Esophagus squamous epithelium (tissue), 5 donors: ENCODE measurements around the gene SMOC2. TPM values are rescaled to one million over a fixed set of nuclear protein-coding genes. Genes with fewer than 3 reads are reported as not detected.
A peak's percentile ranks its signal among the peaks of the same experiment; 100 is the strongest.

Experiments used
- DNase-seq: peaks from one replicate; lab custom pipeline; 2025; lab: John Stamatoyannopoulos, UW
- H3K27ac ChIP-seq, 4 donors: fragments of 200-600 bp; sonication (generic); one replicate each; pipeline ENCODE4 v1.5.1; 2016 to 2019; ENCODE audit warnings: mild to moderate bottlenecking in 1 of 4
- H3K27me3 ChIP-seq, 4 donors: fragments of 200-600 bp; sonication (generic); 1 replicate in 3 of 4; 2 replicates in 1 of 4; pipeline versions ENCODE4 v1.5.1 to v1.6.0; 2017 to 2021; ENCODE audit warnings: antibody characterized with exemption in 1 of 4
- H3K36me3 ChIP-seq, 3 donors: fragments of 200-600 bp; sonication (generic); one replicate each; pipeline ENCODE4 v1.5.1; 2016 to 2019
- H3K4me1 ChIP-seq, 3 donors: fragments of 200-600 bp; sonication (generic); one replicate each; pipeline ENCODE4 v1.5.1; 2017 to 2019
- H3K4me3 ChIP-seq, 4 donors: fragments of 200-600 bp; sonication (generic); 1 replicate in 3 of 4; 2 replicates in 1 of 4; pipeline ENCODE4 v1.5.1; 2016 to 2019; ENCODE audit warnings: mild to moderate bottlenecking in 2 of 4, moderate library complexity in 1 of 4
- H3K9me3 ChIP-seq, 3 donors: fragments of 200-600 bp; sonication (generic); one replicate each; pipeline ENCODE4 v1.5.1; 2016 to 2019
- CTCF ChIP-seq, 6 experiments: fragments of 450-650 bp in 4 of 6; fragments of 200-600 bp in 2 of 6; sonication (generic) in 2 of 6; IDR thresholded peaks; one replicate each; pipeline ENCODE4 v1.5.1; 2016 to 2019; ENCODE audit warnings: antibody characterized with exemption in 6 of 6, mild to moderate bottlenecking in 4 of 6, moderate library complexity in 4 of 6
- POLR2A ChIP-seq, 4 donors: fragments of 450-650 bp; IDR thresholded peaks; one replicate each; pipeline ENCODE4 v1.6.1; 2017; ENCODE audit warnings: antibody characterized with exemption in 4 of 4, mild to moderate bottlenecking in 4 of 4, moderate library complexity in 3 of 4
- WGBS, 2 donors: methylation state at CpG; one replicate each; pipeline ENCODE4 v1.1.5; 2018; 5-methylcytosine and 5-hydroxymethylcytosine counted together
- intact Hi-C: fragments of 100-400 bp; cut with DNase I; formaldehyde crosslinking; loops from one replicate; pipeline ENCODE4 v1.15.0; 2022
- total RNA-seq, 4 donors: library from RNA; depleted of rRNA; stranded (reverse); fragments of >200 nt; gene quantifications; one replicate each; pipeline ENCODE4 v1.1.0, GENCODE V29; 2016
- donor health status: DM: yes; HTN: yes; CAD: no.

SMOC2 gene
- total RNA-seq, 4 donors from 2014 or later = 1.9 to 35.5 (median 7.1) TPM

- 47 to 73% methylated on average over 17 to 21 of the region's 22 CpGs for WGBS, 2 donors
- intact Hi-C loops = no loop called here
Measured at GRCh38 chr6:168638468-168639271, 197.7 kb downstream of the SMOC2 start.

GRCh38 chr6:168640181-168640580, 199.2 kb downstream of the SMOC2 start:
- no peak overlapping the region for H3K27ac ChIP-seq
- WGBS, 2 donors = 60 to 81% methylated on average over 1 to 2 of the region's 8 CpGs

More at GRCh38 chr6:168638468-168639271, 197.7 kb downstream of the SMOC2 start:
- Histone ChIP-seq H3K4me1 (peaks cover 0 to 16% (median 3%) of the 10 kb centered on the region in 3 donors), H3K27me3 (peaks cover 0 to 4% (median 0%) of the 10 kb centered on the region in 4 donors), H3K36me3 (no peaks in the 10 kb centered on the region), H3K4me3 (peak overlapping the region in 1 of 4 donors; percentile 33), H3K27ac (peak overlapping the region in 1 of 4 donors; percentile 44), H3K9me3 (no peaks in the 10 kb centered on the region)
- no peak for DNase-seq
- TF ChIP-seq POLR2A (IDR thresholded peaks at IDR 0.05) = no peak

GRCh38 chr6:168640768-168641167, 199.8 kb downstream of the SMOC2 start:
- H3K27ac ChIP-seq = no peak overlapping the region
- no peak for DNase-seq
- H3K9me3 ChIP-seq = no peaks in the 10 kb centered on the region
- no peaks in the 10 kb centered on the region for H3K36me3 ChIP-seq
- H3K27me3 ChIP-seq = peaks cover 0 to 4% (median 0%) of the 10 kb centered on the region in 4 donors
- intact Hi-C loops = no loop called here
- TF ChIP-seq CTCF (IDR thresholded peaks at IDR 0.05) (no peak), POLR2A (IDR thresholded peaks at IDR 0.05) (no peak)
- no peak overlapping the region for H3K4me3 ChIP-seq
- peaks cover 0 to 16% (median 3%) of the 10 kb centered on the region in 3 donors for H3K4me1 ChIP-seq
- WGBS, 2 donors = 18 to 22% methylated on average over 5 of the region's 5 CpGs

More at GRCh38 chr6:168640181-168640580, 199.2 kb downstream of the SMOC2 start:
- no peak for DNase-seq
- H3K9me3 ChIP-seq = no peaks in the 10 kb centered on the region
- H3K27me3 ChIP-seq = peaks cover 0 to 4% (median 0%) of the 10 kb centered on the region in 4 donors
- TF ChIP-seq CTCF (IDR thresholded peaks at IDR 0.05) (no peak), POLR2A (IDR thresholded peaks at IDR 0.05) (no peak)
- H3K4me3 ChIP-seq = no peak overlapping the region
- peaks cover 0 to 16% (median 3%) of the 10 kb centered on the region in 3 donors for H3K4me1 ChIP-seq
- intact Hi-C loops = no loop called here
- no peaks in the 10 kb centered on the region for H3K36me3 ChIP-seq

- Histone ChIP-seq H3K9me3 (no peaks in the 10 kb centered on the region), H3K4me3 (no peak overlapping the region), H3K27me3 (peaks cover 0 to 4% (median 0%) of the 10 kb centered on the region in 4 donors), H3K4me1 (peaks cover 0 to 16% (median 3%) of the 10 kb centered on the region in 3 donors), H3K27ac (no peak overlapping the region), H3K36me3 (no peaks in the 10 kb centered on the region)
- WGBS, 2 donors = 62 to 67% methylated on average over 5 of the region's 5 CpGs
- intact Hi-C loops = no loop called here
- no peak for DNase-seq
- no peak for TF ChIP-seq CTCF (IDR thresholded peaks at IDR 0.05)
- no peak for TF ChIP-seq POLR2A (IDR thresholded peaks at IDR 0.05)
Measured at GRCh38 chr6:168641446-168641845, 200.5 kb downstream of the SMOC2 start.

- intact Hi-C loops = no loop called here
- no peaks in the 10 kb centered on the region for H3K9me3 ChIP-seq
- H3K4me3 ChIP-seq = no peak overlapping the region
- peaks cover 0 to 5% (median 0%) of the 10 kb centered on the region in 4 donors for H3K27me3 ChIP-seq
- TF ChIP-seq CTCF (IDR thresholded peaks at IDR 0.05) = no peak
- no peak for TF ChIP-seq POLR2A (IDR thresholded peaks at IDR 0.05)
- H3K4me1 ChIP-seq = peaks cover 4 to 12% (median 6%) of the 10 kb centered on the region in 3 donors
- no peaks in the 10 kb centered on the region for H3K36me3 ChIP-seq
- WGBS, 2 donors = 70 to 93% methylated on average over 3 to 7 of the region's 10 CpGs
- DNase-seq = no peak
- no peak overlapping the region for H3K27ac ChIP-seq
Measured at GRCh38 chr6:168643401-168643800, 202.4 kb downstream of the SMOC2 start.
